IPS-18a (cell line): ENCODE results near the gene ZBTB16.

Source experiments
- H3K27ac ChIP-seq: one replicate; pipeline ENCODE4 v1.5.1; 2013; ENCODE audit warnings: low read length
- H3K27me3 ChIP-seq: one replicate; pipeline ENCODE4 v1.6.1; 2013; ENCODE audit warnings: mild to moderate bottlenecking, low read length; ENCODE audit not compliant: control insufficient read depth, insufficient read depth
- H3K36me3 ChIP-seq: one replicate; pipeline ENCODE4 v1.6.1; 2013; ENCODE audit warnings: low read depth, low read length; ENCODE audit not compliant: control insufficient read depth
- H3K4me1 ChIP-seq: one replicate; pipeline ENCODE4 v1.6.1; 2013; ENCODE audit warnings: low read depth, low read length; ENCODE audit not compliant: control insufficient read depth
- H3K4me3 ChIP-seq: one replicate; pipeline ENCODE4 v1.5.1; 2013; ENCODE audit warnings: low read length
- H3K9ac ChIP-seq: one replicate; pipeline ENCODE4 v1.6.1; 2013; ENCODE audit warnings: mild to moderate bottlenecking, low read length, moderate library complexity
- H3K9me3 ChIP-seq: one replicate; pipeline ENCODE4 v1.6.1; 2013; ENCODE audit warnings: low read depth, low read length; ENCODE audit not compliant: control insufficient read depth

The ZBTB16 gene

GRCh38 chr11:114099392-114100178 is 40.1 kb downstream of the ZBTB16 start:
- no peaks in the 10 kb centered on the region for H3K9me3 ChIP-seq
- H3K4me3 ChIP-seq, result no peak overlapping the region
- H3K4me1 ChIP-seq, result no peaks in the 10 kb centered on the region
- H3K27ac ChIP-seq, result no peak overlapping the region
- no peaks in the 10 kb centered on the region for H3K36me3 ChIP-seq
- H3K9ac ChIP-seq, result no peak overlapping the region
- no peaks in the 10 kb centered on the region for H3K27me3 ChIP-seq

- no peaks in the 10 kb centered on the region for H3K27me3 ChIP-seq
- no peak overlapping the region for H3K4me3 ChIP-seq
Observed at GRCh38 chr11:114102993-114103896, 43.7 kb downstream of the ZBTB16 start.

GRCh38 chr11:114105611-114106010 is 46.1 kb downstream of the ZBTB16 start:
- no peaks in the 10 kb centered on the region for H3K4me1 ChIP-seq
- no peaks in the 10 kb centered on the region for H3K27me3 ChIP-seq
- H3K36me3 ChIP-seq, result no peaks in the 10 kb centered on the region
- H3K4me3 ChIP-seq, result no peak overlapping the region
- H3K27ac ChIP-seq, result no peak overlapping the region
- no peak overlapping the region for H3K9ac ChIP-seq
- H3K9me3 ChIP-seq, result no peaks in the 10 kb centered on the region

More at GRCh38 chr11:114102993-114103896, 43.7 kb downstream of the ZBTB16 start:
- Histone ChIP-seq H3K36me3 (no peaks in the 10 kb centered on the region), H3K9ac (no peak overlapping the region), H3K27ac (no peak overlapping the region), H3K4me1 (no peaks in the 10 kb centered on the region), H3K9me3 (no peaks in the 10 kb centered on the region)

- H3K27ac ChIP-seq, result no peak overlapping the region
- H3K4me1 ChIP-seq, result no peaks in the 10 kb centered on the region
- H3K36me3 ChIP-seq, result no peaks in the 10 kb centered on the region
- no peak overlapping the region for H3K9ac ChIP-seq
- H3K4me3 ChIP-seq, result no peak overlapping the region
- H3K27me3 ChIP-seq, result no peaks in the 10 kb centered on the region
- H3K9me3 ChIP-seq, result no peaks in the 10 kb centered on the region
Observed at GRCh38 chr11:114106047-114106446, 46.5 kb downstream of the ZBTB16 start.

GRCh38 chr11:114106986-114107385 is 47.5 kb downstream of the ZBTB16 start:
- Histone ChIP-seq H3K4me3 (no peak overlapping the region), H3K27ac (no peak overlapping the region), H3K4me1 (no peaks in the 10 kb centered on the region), H3K27me3 (no peaks in the 10 kb centered on the region), H3K9ac (no peak overlapping the region), H3K36me3 (no peaks in the 10 kb centered on the region), H3K9me3 (no peaks in the 10 kb centered on the region)

- Histone ChIP-seq H3K9ac (no peak overlapping the region), H3K27ac (no peak overlapping the region), H3K27me3 (no peaks in the 10 kb centered on the region), H3K4me1 (no peaks in the 10 kb centered on the region), H3K4me3 (no peak overlapping the region), H3K36me3 (no peaks in the 10 kb centered on the region), H3K9me3 (no peaks in the 10 kb centered on the region)
Observed at GRCh38 chr11:114108501-114109205, 49.1 kb downstream of the ZBTB16 start.

- Histone ChIP-seq H3K27me3 (no peaks in the 10 kb centered on the region), H3K27ac (no peak overlapping the region), H3K36me3 (no peaks in the 10 kb centered on the region), H3K9ac (no peak overlapping the region), H3K4me1 (no peaks in the 10 kb centered on the region), H3K4me3 (no peak overlapping the region), H3K9me3 (no peaks in the 10 kb centered on the region)
Observed at GRCh38 chr11:114109206-114110090, 49.9 kb downstream of the ZBTB16 start.

GRCh38 chr11:114110123-114110522 is 50.6 kb downstream of the ZBTB16 start:
- Histone ChIP-seq H3K4me1 (no peaks in the 10 kb centered on the region), H3K27ac (no peak overlapping the region), H3K4me3 (no peak overlapping the region), H3K36me3 (no peaks in the 10 kb centered on the region), H3K9ac (no peak overlapping the region), H3K27me3 (no peaks in the 10 kb centered on the region), H3K9me3 (no peaks in the 10 kb centered on the region)

- Histone ChIP-seq H3K27me3 (no peaks in the 10 kb centered on the region), H3K27ac (no peak overlapping the region), H3K4me3 (no peak overlapping the region), H3K9ac (no peak overlapping the region), H3K4me1 (no peaks in the 10 kb centered on the region), H3K9me3 (no peaks in the 10 kb centered on the region), H3K36me3 (no peaks in the 10 kb centered on the region)
Observed at GRCh38 chr11:114110952-114111947, 51.7 kb downstream of the ZBTB16 start.

- Histone ChIP-seq H3K9ac (no peak overlapping the region), H3K9me3 (no peaks in the 10 kb centered on the region), H3K27ac (no peak overlapping the region), H3K4me1 (no peaks in the 10 kb centered on the region), H3K27me3 (no peaks in the 10 kb centered on the region), H3K4me3 (no peak overlapping the region), H3K36me3 (no peaks in the 10 kb centered on the region)
Observed at GRCh38 chr11:114115451-114115928, 56.0 kb downstream of the ZBTB16 start.
